ENCODE data around the gene SMYD3.
"Not testable (repeated sequence)": the region's sequence is repeated elsewhere in the genome, so short reads cannot be mapped to it uniquely, and the experiment has no call there.

The SMYD3 gene

DNA sequence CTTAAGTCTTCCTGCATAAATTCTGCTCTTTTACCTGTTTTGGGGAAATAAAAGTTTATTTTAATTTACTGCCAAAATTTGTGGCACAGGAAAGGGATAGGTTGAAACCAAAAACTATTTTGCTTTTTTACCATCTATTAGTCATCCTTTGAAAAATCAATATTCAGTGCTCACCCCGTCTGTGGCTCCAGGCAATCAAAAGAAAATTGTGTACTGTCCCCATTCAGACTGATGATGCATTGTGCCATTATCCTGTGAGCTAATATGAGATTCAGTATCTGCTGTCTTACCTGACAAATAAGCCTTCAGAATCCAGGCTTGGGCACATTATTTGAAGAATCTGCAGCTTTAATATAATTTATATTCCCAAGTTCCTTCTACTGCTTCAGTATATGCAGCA is 701.5 kb downstream of the SMYD3 start:
- no peak for DNase-seq (ENCODE audit: low read depth in 2 of 2)

DNA sequence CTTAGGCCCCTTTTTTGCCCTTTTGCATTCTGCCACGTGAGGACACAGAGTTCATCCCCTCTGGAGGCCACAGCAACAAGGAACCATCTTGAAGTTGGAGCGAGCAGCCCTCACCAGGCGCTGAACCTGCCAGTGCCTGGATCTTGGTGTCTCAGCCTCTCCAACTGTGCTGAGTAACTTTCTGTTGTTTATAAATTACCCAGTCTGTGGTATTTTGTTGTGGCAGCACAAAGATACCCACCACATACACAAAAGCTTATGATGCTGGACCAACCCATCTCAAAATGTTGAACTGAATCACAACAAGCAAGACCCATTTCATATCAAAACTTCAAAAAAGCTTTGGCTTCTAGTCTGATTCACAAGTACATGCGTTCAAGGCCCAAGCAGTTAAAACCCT is 702.4 kb downstream of the SMYD3 start:
- no peak for DNase-seq (ENCODE audit: low read depth in 2 of 2)

DNA sequence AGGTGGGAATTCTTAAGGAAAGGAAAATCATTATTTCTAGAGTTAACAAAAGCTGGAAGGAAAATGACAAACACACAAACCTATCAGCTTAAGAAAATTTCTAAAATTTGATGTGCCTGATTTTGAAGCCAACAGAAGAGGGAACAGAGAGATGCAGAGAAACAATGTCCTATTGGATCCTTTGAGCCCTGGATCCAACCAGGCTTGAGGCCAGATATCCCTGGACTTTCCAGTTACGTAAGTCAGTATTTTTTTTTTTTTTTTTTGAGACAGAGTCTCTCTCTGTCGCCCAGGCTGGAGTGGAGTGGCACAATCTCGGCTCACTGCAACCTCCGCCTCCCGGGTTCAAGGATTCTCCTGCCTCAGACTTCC is 703.4 kb downstream of the SMYD3 start:
- DNase-seq (ENCODE audit: low read depth in 2 of 2), result no peak

DNA sequence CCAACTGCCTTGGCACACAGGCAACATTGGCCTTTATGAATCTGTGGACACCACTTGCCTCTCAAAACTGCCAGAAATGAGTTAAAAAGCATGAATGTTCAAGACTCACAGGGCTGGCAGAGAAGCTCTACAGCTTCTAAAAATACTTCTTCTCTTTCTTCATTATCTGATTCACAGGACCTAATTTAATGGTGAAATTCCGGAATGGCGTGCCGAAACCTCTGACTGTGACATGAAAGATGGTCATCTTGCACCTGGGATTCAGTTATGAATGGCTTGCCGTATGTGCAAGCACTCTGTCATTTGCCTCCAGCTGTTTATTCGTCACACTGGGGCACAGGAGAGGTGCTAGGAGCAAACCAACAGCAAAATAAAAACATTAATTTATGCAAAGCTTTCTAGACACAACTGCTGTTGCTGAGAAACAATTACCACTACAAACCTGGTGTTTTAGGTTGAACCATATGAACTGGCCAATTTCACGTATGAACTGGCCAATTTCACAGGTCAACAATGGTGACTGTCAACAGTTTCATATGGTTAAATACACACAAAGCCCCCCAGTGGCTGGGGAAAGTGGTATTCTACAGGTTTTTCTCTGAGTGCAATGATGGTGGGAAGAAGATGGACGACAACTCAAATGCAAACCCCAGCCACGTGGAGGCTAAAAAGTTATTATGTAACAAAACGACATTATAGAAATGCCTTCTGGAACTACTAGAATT is 704.0 kb downstream of the SMYD3 start:
- DNase-seq (ENCODE audit: low read depth in 2 of 2), result no peak

DNA sequence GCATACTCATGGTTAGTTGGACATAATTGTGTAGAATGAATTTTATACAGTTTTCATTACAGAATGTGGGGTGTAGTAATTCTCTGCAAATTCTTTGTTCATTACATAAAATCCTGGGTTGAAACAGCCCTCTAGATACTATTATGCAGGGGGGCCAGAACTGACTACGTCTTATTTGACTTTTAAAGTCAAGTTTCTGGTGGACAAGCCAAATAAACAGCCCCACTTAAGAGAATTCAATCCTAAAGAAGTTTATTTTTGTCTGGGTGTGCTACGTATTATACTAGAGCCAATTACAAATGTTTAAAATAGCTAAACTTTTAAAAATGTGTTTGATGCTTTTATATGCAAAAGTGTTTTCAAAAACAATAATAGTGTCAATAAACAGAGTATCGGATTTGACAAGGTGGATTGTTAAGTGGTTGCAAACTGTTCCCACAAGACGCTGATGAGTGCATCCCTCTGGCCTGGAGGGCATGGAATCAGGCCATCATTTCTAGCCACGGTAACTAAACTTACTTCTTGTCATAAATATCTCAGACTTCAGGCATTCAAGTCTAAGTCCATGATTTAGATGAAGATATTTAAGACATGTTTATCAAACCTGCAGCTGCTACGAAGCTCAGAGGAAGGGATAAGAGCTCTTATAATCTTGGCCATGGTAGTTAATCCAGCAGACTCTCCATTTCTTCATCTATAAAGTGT is 706.0 kb downstream of the SMYD3 start:
- DNase-seq (ENCODE audit: low read depth in 2 of 2), result no peak

DNA sequence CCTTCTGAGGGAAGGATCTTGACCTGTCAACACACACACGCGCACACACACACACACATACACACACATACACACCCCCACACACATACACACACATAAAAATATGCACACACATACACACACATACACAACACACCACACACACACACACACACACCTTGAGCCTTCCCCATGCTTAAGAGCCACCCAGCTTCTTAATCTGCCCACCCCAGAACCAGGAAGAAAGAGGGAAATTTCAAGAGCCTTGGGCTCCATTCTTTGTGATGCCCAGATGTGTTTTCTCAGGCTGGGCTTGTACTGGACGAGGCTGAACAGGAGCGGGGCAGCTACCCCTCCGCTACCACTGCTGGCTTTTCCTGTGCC is 708.7 kb downstream of the SMYD3 start:
- no peak for DNase-seq (ENCODE audit: low read depth in 2 of 2)

DNA sequence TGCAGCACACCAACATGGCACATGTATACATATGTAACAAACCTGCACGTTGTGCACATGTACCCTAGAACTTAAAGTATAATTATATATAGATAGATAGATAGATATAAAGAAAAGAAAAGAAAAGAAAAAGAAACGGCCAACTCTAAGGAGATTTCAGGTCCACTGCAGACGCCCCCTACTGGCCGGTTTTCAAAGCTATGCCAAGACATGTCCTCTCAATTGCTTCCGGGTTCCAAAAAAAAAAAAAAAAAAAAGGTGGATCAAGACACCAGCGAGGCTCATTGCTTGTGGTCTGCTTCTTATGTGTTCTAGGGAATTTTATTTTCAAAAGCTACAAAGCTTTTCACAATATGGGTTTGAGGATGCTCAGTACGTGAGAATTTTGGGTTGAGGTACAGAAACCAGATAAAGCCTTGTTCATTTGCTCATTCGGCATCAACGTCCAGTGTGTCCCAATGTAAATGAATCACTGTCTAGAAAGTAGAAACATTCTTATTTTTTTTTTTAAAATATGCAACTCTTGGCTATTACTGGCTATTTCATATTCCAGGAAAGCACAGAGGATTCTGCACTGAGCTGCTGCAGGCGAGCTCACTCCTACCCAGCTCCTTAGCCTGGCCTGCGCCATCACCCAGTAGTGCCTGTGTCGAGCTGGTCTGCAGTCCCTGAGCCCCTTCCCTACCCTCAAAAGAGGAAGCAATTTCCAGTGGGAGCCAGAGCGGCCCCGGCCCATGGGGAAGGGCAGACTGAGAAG is 709.3 kb downstream of the SMYD3 start:
- DNase-seq (ENCODE audit: low read depth in 2 of 2), result no peak

DNA sequence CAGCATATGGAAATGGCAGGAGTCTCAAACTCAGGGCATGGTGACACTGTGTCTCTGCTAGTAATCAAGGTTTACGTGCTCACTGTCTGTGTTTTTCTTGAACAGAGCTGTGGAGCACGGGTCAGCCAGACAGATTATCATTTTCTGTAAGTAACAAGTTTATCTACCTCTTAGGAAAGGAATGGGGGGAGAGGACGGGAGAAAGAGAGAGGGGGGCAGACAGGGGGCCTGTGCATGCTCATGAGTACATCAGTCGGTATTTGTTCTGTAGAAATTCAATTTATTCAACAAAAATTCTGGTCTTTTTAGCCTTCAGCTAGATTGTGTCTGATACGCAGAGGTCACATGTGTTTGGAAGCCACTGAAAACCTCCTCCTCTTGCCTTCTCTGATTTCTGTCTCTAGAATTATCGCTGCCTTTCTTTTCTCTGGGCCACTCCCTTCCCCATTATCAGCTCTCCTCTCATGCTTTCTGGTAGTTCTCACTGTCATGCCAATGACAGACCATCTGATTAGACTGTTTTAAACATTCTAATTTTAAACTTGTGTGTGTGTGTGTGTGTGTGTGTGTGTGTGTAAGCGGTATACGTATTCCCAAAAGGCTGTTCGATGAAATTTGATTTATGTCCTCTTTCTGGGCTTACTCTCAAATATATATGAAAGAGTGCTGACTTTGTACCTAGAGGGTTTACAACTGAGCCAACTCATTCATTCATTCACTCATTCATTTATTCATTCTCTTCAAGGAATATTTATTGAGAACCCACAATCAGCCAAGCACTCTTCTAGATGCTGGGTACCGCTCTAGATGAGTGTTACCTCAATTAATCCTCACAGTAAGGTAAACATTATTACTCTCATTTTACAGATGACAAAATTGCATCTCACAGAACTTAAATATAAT is 715.4 kb downstream of the SMYD3 start:
- DNase-seq (ENCODE audit: low read depth in 2 of 2), result no peak

DNA sequence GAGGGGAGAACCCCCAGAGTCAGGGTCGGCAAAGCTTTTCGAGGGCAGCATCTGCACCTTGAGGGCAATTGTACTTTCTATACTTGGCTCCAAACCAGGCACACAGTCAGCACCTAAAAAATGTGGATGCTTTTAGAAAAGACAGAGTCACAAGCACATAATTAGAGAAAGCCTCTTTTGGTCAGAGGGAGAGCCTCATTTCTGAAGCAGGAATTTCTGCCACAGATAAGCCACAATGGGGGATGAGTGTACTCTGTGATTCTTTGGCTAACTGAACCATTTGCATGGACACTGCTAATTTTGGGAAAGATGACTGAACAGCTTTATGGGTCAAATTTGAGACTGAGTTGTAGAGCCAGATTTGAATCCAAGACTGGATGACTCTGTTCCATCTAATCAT is 716.6 kb downstream of the SMYD3 start:
- DNase-seq (ENCODE audit: low read depth in 2 of 2), result peak in 1 of 2 experiments; percentile 29

DNA sequence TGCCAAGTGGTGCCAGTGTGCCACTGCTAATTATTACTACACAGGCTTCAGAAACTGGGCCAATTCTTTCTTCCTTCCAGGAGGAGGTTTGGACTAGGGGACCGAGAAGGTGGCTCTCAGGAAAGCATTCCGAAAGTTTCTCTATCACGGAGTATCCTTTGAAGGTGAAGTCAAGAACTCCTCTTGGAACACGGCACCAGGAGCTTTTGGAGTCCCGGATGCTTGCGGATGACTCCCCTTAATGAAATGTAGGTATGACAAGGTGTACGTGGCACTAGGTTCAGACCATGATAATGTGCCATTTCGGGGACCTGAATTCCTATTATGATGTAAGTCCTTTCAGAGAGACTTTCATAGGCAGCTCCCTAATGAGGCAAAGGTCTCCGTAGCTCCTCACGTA is 718.2 kb downstream of the SMYD3 start:
- DNase-seq (ENCODE audit: low read depth in 2 of 2), result no peak

DNA sequence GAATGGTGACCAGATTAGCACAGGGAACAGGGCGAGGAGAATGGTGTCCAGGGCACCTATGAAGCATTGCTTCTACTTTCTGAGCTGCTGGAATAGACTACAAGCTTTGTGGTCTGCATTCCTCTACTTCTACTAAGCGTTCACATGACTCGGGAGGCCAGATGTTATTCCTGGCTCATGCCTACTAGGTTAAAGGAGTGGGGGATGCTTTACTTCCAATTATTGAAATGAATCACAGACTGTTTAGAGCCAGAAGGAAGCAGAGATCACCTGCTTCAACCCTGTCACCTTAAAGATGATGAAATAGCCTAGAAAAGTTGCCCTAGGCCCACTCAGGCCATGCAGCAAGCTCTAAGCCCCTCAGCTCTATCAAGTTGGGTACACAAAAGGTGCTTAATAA is 718.8 kb downstream of the SMYD3 start:
- DNase-seq (ENCODE audit: low read depth in 2 of 2), result peak; percentile 92 to 93

DNA sequence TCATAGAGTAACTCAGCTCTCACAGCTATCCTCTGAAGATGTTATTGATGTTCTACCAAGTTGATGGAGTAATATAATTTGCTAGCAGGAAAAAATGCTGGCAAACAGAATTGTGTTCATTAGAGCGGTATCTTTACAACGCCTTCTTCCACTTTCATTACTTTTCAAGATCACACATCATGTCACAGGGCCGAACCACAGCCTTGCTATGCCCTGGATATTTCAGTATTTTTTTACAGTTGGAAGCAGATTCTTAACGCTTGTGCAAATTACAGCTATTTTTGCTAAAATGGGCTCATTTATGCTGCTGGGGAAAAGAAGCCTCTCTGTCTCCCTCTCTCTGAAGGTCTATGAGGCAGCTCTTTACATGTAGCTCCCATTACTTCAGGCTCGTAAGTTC is 720.1 kb downstream of the SMYD3 start:
- DNase-seq (ENCODE audit: low read depth in 2 of 2), result no peak

DNA sequence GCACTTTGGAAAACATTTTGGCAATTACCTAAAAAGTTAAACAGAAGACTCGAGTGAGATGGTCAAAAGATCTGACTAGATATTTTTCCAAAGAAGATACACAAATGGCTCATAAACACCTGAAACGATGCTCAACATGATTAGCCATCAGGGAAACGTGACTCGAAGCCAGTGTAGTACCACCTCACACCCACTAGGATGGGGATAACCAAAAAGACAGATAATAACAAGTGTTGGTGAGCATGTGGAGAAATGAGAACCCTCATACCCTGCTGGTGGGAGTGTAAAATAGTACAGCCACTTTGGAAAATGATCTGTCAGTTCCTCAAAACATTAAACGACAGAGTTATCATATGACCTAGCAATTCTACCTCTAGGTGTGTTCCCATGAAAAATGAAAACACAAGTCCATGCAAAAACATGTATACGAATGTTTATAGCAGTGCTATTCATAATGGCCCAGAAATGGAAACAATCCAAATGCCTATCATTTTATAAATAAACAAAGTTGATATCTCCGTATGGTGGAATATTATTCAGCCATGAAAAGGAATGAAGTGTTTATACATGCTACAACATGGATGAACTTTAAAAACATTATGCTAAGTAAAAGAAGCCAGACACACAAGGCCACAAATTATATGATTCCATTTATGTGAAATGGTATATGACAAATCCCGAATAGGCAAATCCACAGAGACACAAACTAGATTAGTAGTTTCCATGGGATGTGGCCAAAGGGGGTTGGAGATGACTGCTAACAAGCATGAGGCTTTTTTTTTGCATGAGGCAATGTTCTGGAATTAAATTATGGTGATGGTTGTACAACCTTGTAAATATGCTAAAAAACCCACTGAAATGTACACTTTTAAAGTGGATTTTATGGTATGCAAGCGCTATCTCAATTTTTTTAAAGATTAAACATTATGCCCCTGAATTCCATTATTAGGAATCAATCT is 727.0 kb downstream of the SMYD3 start:
- no peak for DNase-seq (ENCODE audit: low read depth in 2 of 2)

DNA sequence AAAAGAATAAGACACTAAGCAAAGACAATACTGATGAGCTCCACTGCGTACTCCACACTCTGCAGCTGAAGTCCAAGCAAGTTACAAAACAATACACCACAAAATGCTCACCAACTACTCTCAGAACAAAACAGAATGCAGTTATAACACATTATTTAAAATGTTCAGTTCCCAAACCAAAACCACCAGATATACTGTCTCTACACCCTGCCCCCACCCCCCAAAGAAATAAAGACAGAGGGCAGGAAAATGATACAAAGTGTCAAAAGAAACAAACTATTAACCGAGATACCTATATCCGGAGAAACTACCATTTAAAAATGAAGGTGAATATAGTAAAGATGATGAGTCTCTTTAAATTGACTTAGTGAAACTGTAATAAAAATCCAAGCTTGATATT is 729.3 kb downstream of the SMYD3 start:
- DNase-seq (ENCODE audit: low read depth in 2 of 2), result no peak

DNA sequence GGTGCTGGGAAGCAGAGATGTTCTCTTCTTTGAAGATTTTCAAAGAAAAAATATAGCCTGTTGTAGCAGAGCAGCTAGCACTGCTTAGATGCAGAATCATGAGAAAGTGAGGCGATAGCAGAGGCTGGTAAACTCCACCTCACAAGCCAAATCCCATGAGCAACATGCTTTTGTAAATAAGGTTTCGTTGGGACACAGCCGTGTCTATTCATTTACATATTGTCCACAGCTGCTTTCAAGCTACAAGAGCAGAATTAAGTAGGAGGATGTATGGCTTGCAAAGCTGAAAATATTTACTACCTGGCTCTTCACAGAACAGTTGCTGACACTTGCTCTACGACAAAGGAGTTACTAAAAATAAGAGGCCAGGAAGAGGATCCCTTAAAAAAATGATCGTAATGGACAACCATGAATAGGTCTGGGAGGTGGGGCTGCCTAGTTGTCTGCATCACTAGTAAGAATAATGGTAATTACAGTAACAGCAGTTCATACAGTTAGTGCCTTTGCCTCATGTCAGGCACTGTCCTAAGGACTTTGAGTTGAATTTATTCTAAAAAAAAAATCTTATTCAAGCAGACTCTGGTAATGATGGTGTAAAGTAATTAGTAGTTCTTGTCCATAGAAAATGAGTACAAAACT is 730.3 kb downstream of the SMYD3 start:
- no peak for DNase-seq (ENCODE audit: low read depth in 2 of 2)

DNA sequence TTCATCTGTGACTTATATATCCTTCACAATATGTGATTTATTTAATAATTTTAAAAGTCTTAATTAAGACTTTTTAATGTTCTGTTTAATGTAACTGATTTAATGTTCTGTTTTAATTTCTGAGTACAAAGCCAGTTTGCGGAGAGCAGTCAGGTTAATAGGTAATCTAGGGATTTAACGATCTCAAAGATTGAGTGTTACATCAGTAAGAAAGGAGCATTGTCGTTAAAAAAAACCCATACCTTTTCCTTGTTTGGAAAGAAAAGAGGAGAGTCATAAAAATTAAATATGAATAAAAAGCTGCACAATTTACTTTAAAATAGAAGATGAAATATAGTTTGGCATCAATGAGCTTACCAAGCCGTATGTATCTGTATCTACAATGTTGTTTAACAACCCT is 730.9 kb downstream of the SMYD3 start:
- DNase-seq (ENCODE audit: low read depth in 2 of 2), result no peak

DNA sequence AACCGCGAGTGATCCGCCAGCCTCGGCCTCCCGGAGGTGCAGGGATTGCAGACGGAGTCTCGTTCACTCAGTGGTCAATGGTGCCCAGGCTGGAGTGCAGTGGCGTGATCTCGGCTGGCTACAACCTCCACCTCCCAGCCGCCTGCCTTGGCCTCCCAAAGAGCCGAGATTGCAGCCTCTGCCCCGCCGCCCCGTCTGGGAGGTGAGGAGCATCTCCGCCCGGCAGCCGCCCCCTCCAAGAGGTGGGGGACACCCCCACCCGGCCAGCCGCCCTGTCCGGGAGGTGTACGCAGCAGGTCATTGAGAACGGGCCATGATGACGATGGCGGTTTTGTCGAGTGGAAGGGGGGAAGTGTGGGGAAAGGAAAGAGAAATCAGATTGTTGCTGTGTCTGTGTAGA is 732.1 kb downstream of the SMYD3 start:
- DNase-seq (ENCODE audit: low read depth in 2 of 2), result not testable (repeated sequence)

DNA sequence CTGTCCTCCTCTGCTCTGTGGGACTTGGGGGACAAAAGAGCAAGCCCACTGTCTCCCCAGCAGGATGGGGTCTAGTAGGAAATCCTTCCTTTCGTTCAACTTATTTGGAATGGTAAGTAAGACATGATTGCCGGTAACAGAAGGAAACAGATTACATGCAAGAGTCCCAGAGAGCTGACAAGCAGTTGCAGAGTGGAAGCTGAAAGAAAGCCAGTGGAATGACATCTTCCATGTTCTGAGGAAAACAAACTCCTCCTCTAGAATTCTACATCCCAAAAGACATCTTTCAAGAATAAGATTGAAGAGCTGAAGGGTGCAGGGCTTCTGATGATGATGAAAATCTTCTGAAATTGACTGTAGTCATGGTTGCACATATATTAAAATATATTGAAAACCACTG is 732.9 kb downstream of the SMYD3 start:
- DNase-seq (ENCODE audit: low read depth in 2 of 2), result no peak

DNA sequence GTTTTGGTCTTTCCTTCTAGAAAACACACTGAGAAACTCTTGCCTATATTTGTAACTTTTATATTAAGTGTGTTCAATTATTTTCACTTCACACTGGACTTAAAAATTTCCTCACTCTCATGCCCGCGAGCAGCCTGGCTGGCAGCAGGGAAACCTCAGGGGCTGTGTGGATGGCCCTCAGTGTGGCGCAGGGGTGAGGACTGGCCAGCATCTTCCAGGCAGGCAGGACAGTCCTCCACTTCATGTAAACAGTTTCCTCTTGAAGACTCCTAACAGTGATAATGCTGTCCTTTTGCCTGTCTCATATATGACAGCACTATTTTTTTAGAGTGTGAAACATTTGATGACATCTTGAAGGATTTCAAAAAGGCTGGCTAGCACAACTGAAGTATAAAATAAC is 733.7 kb downstream of the SMYD3 start:
- DNase-seq (ENCODE audit: low read depth in 2 of 2), result no peak

DNA sequence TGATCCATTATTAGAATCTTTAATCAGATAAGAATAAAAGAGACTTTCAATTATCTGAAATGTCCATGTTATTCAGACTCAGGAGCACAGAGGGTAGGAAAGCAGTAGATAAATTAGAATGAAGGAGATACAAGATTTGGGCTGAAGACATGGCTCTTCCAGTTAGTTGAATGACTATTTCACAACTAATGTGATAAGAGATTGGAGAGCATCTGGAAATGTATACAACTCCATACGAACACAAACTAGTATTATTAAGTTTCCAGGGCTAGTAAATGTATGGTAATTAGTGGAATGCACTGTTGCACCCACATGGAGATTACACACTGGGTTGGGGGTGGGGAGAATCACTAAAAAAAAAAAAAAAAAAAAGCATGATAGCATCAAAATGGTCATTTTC is 734.3 kb downstream of the SMYD3 start:
- no peak for DNase-seq (ENCODE audit: low read depth in 2 of 2)
